Tibial nerve (tissue), 4 donors: ENCODE measurements around the gene FNDC1.

ENCODE experiments used
- CTCF ChIP-seq, 5 experiments: fragments of 200-600 bp in 3 of 5; fragments of 450-650 bp in 2 of 5; sonication (generic) in 3 of 5; IDR thresholded peaks; one replicate each; pipeline ENCODE4 v1.5.1; 2016 to 2019; ENCODE audit warnings: antibody characterized with exemption in 5 of 5, mild to moderate bottlenecking in 3 of 5, moderate library complexity in 2 of 5
- EP300 ChIP-seq, 2 donors: sonication (generic); formaldehyde crosslinking; IDR thresholded peaks; one replicate each; pipeline ENCODE4 v1.6.1; 2017; ENCODE audit warnings: antibody characterized with exemption in 2 of 2, mild to moderate bottlenecking in 1 of 2
- POLR2A ChIP-seq, 2 donors: fragments of 450-650 bp; IDR thresholded peaks; one replicate each; pipeline ENCODE4 v1.6.1; 2017; ENCODE audit warnings: antibody characterized with exemption in 2 of 2, mild to moderate bottlenecking in 2 of 2, moderate library complexity in 2 of 2

DNA sequence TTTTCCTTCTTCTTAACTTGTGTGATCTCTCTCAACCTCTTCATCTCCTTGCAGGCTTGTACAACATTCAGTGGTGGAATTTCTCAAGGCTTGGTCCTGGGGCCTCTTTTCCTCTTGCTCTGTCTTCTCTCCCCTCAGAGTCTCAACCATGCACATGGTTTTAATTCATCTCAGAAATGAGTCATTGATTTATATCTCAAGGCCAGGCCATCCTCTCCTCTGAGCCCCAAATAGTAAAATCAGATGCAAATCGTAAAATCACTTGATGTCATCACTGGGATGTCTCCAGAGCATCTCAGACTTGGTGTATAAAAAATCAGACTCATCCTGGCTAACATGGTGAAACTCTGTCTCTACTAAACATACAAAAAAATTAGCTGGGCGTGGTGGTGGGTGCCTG, 85.0 kb downstream of the FNDC1 start:
- TF ChIP-seq CTCF (IDR thresholded peaks at IDR 0.05) (no peak), POLR2A (IDR thresholded peaks at IDR 0.05) (no peak), EP300 (IDR thresholded peaks at IDR 0.05) (no peak)
